Mesenchymal stem cell (in vitro differentiated cells and primary cell): ENCODE results near the gene ALK.

ENCODE experiments used
- DNase-seq: peaks from one replicate; pipeline ENCODE4 v3.0.0-alpha.2; 2013
- H2AFZ ChIP-seq: one replicate; pipeline ENCODE4 v1.6.1; 2013; ENCODE audit warnings: low read depth, mild to moderate bottlenecking, control low read depth, inconsistent platforms, low read length, moderate library complexity
- H2AK5ac ChIP-seq: 2 replicates; pipeline ENCODE4 v1.6.1; 2013; ENCODE audit warnings: low read length, moderate library complexity, mild to moderate bottlenecking, inconsistent platforms; ENCODE audit not compliant: severe bottlenecking
- H2BK120ac ChIP-seq: one replicate; pipeline ENCODE4 v1.6.1; 2013; ENCODE audit warnings: low read depth, mild to moderate bottlenecking, inconsistent platforms, low read length, moderate library complexity
- H2BK12ac ChIP-seq, 2 experiments: one replicate each; pipeline ENCODE4 v1.6.1; 2013; ENCODE audit warnings: inconsistent platforms in 2 of 2, low read length in 2 of 2, mild to moderate bottlenecking in 2 of 2, moderate library complexity in 2 of 2, control low read depth in 1 of 2
- H2BK15ac ChIP-seq: one replicate; pipeline ENCODE4 v1.6.1; 2013; ENCODE audit warnings: mild to moderate bottlenecking, low read depth, inconsistent platforms; ENCODE audit not compliant: poor library complexity, severe bottlenecking
- H2BK5ac ChIP-seq: 2 replicates; pipeline ENCODE4 v1.6.1; 2013; ENCODE audit warnings: low read depth, mild to moderate bottlenecking, low read length, control low read depth, inconsistent platforms; ENCODE audit not compliant: poor library complexity, severe bottlenecking
- H3K14ac ChIP-seq, 2 experiments: one replicate each; pipeline ENCODE4 v1.6.1; 2013; ENCODE audit warnings: inconsistent platforms in 2 of 2, low read length in 2 of 2, control low read depth in 1 of 2, mild to moderate bottlenecking in 1 of 2, moderate library complexity in 1 of 2
- H3K18ac ChIP-seq, 2 experiments: one replicate each; pipeline ENCODE4 v1.6.1; 2013; ENCODE audit warnings: inconsistent platforms in 2 of 2, low read length in 2 of 2, control low read depth in 1 of 2, low read depth in 1 of 2, mild to moderate bottlenecking in 1 of 2
- H3K23ac ChIP-seq, 2 experiments: one replicate each; pipeline ENCODE4 v1.6.1; 2013; ENCODE audit warnings: inconsistent platforms in 2 of 2, low read length in 2 of 2, mild to moderate bottlenecking in 2 of 2, moderate library complexity in 2 of 2, control low read depth in 1 of 2
- H3K27ac ChIP-seq: 2 replicates; pipeline ENCODE4 v1.5.1; 2013; ENCODE audit warnings: mild to moderate bottlenecking, moderate library complexity, low read length, control low read depth, inconsistent platforms; ENCODE audit not compliant: poor library complexity, severe bottlenecking
- H3K27me3 ChIP-seq, 2 experiments: 2 replicates each; pipeline versions ENCODE4 v1.6.1 to v1.7.0; 2013; ENCODE audit warnings: low read length in 2 of 2, mild to moderate bottlenecking in 2 of 2, moderate library complexity in 2 of 2, control low read depth in 1 of 2, inconsistent platforms in 1 of 2; ENCODE audit not compliant: control insufficient read depth in 1 of 2, insufficient read depth in 1 of 2
- H3K36me3 ChIP-seq, 2 experiments: 2 replicates each; pipeline versions ENCODE4 v1.6.1 to v1.7.0; 2013; ENCODE audit warnings: low read length in 2 of 2, control low read depth in 1 of 2, inconsistent platforms in 1 of 2, low read depth in 1 of 2, mild to moderate bottlenecking in 1 of 2; ENCODE audit not compliant: insufficient read depth in 2 of 2, control insufficient read depth in 1 of 2
- H3K4ac ChIP-seq, 2 experiments: one replicate each; pipeline ENCODE4 v1.6.1; 2013; ENCODE audit warnings: inconsistent platforms in 2 of 2, low read length in 2 of 2, mild to moderate bottlenecking in 2 of 2, moderate library complexity in 2 of 2, control low read depth in 1 of 2, low read depth in 1 of 2
- H3K4me1 ChIP-seq: 2 replicates; pipeline ENCODE4 v1.6.1; 2013; ENCODE audit warnings: low read depth, low read length, control low read depth; ENCODE audit not compliant: control insufficient read depth, insufficient read depth
- H3K4me2 ChIP-seq: 2 replicates; pipeline ENCODE4 v1.6.1; 2013; ENCODE audit warnings: low read length, mild to moderate bottlenecking, inconsistent platforms; ENCODE audit not compliant: poor library complexity, severe bottlenecking
- H3K4me3 ChIP-seq, 2 experiments: 2 replicates each; pipeline versions ENCODE4 v1.5.1 to v1.7.0; 2013; ENCODE audit warnings: low read length in 2 of 2, mild to moderate bottlenecking in 2 of 2, control low read depth in 1 of 2, low read depth in 1 of 2; ENCODE audit not compliant: insufficient read depth in 1 of 2
- H3K79me1 ChIP-seq: replicated peaks from 2 replicates; pipeline ENCODE4 v1.6.1; 2013; ENCODE audit warnings: mild to moderate bottlenecking, control low read depth, low read length, inconsistent platforms; ENCODE audit not compliant: poor library complexity, severe bottlenecking
- H3K9ac ChIP-seq: 2 replicates; pipeline ENCODE4 v1.7.0; 2013; ENCODE audit warnings: mild to moderate bottlenecking, low read length, moderate library complexity
- H3K9me3 ChIP-seq: 2 replicates; pipeline ENCODE4 v1.7.0; 2013; ENCODE audit warnings: mild to moderate bottlenecking, low read length; ENCODE audit not compliant: control insufficient read depth
- H4K8ac ChIP-seq: one replicate; pipeline ENCODE4 v1.6.1; 2013; ENCODE audit warnings: inconsistent platforms, mild to moderate bottlenecking, low read length, moderate library complexity
- H4K91ac ChIP-seq: one replicate; pipeline ENCODE4 v1.6.1; 2013; ENCODE audit warnings: mild to moderate bottlenecking, low read length, inconsistent platforms
- WGBS: methylation state at CpG from one replicate; pipeline ENCODE4 v1.1.7; 2013; ENCODE audit warnings: mixed read lengths; 5-methylcytosine and 5-hydroxymethylcytosine counted together

ALK gene

GRCh38 chr2:29601321-29601720 is 320.1 kb downstream of the ALK start:
- Histone ChIP-seq H3K4me1 (no peaks in the 10 kb centered on the region), H2BK120ac (no peak overlapping the region), H2AFZ (no peak overlapping the region), H4K8ac (no peak overlapping the region), H3K27ac (no peak overlapping the region), H3K4ac (no peak overlapping the region), H3K36me3 (no peaks in the 10 kb centered on the region), H3K79me1 (no peaks in the 10 kb centered on the region), H2AK5ac (no peak overlapping the region), H2BK12ac (no peak overlapping the region), H4K91ac (no peak overlapping the region), H2BK15ac (no peak overlapping the region), H3K14ac (no peak overlapping the region), H3K9ac (no peak overlapping the region), H3K9me3 (no peaks in the 10 kb centered on the region), H2BK5ac (no peak overlapping the region), H3K27me3 (no peaks in the 10 kb centered on the region), H3K23ac (no peak overlapping the region), H3K18ac (no peak overlapping the region), H3K4me2 (no peak overlapping the region), H3K4me3 (no peak overlapping the region)
- no peak for DNase-seq
- WGBS: 88% methylated on average over 5 of the region's 5 CpGs

GRCh38 chr2:29599946-29600345 is 321.4 kb downstream of the ALK start:
- no peak overlapping the region for H2AFZ ChIP-seq
- H2BK120ac ChIP-seq: no peak overlapping the region
- H3K4ac ChIP-seq: no peak overlapping the region
- H2BK5ac ChIP-seq: no peak overlapping the region
- H2BK12ac ChIP-seq: no peak overlapping the region
- H4K91ac ChIP-seq: no peak overlapping the region
- WGBS: 87% methylated on average over 4 of the region's 4 CpGs
- no peak overlapping the region for H3K4me3 ChIP-seq
- no peak for DNase-seq
- H3K9ac ChIP-seq: no peak overlapping the region
- no peaks in the 10 kb centered on the region for H3K4me1 ChIP-seq
- no peak overlapping the region for H3K4me2 ChIP-seq
- no peak overlapping the region for H3K18ac ChIP-seq
- H3K9me3 ChIP-seq: no peaks in the 10 kb centered on the region
- no peak overlapping the region for H4K8ac ChIP-seq
- H2BK15ac ChIP-seq: no peak overlapping the region
- no peak overlapping the region for H3K23ac ChIP-seq
- no peaks in the 10 kb centered on the region for H3K79me1 ChIP-seq
- no peak overlapping the region for H3K27ac ChIP-seq
- H3K27me3 ChIP-seq: no peaks in the 10 kb centered on the region
- H3K36me3 ChIP-seq: no peaks in the 10 kb centered on the region
- no peak overlapping the region for H3K14ac ChIP-seq
- no peak overlapping the region for H2AK5ac ChIP-seq

- Histone ChIP-seq H2AK5ac (no peak overlapping the region), H3K4me2 (no peak overlapping the region), H3K27me3 (no peaks in the 10 kb centered on the region), H3K9me3 (no peaks in the 10 kb centered on the region), H2BK120ac (no peak overlapping the region), H3K79me1 (no peaks in the 10 kb centered on the region), H3K23ac (no peak overlapping the region), H4K91ac (no peak overlapping the region), H3K18ac (no peak overlapping the region), H3K27ac (no peak overlapping the region), H2BK15ac (no peak overlapping the region), H4K8ac (no peak overlapping the region), H3K4me1 (no peaks in the 10 kb centered on the region), H2BK12ac (no peak overlapping the region), H3K9ac (no peak overlapping the region), H2BK5ac (no peak overlapping the region), H3K36me3 (no peaks in the 10 kb centered on the region), H2AFZ (no peak overlapping the region), H3K14ac (no peak overlapping the region), H3K4me3 (no peak overlapping the region), H3K4ac (no peak overlapping the region)
- 60% methylated on average over 1 of the region's 2 CpGs for WGBS
- no peak for DNase-seq
Observed at GRCh38 chr2:29598978-29599377, 322.4 kb downstream of the ALK start.

GRCh38 chr2:29597035-29597434 is 324.4 kb downstream of the ALK start:
- Histone ChIP-seq H2BK15ac (no peak overlapping the region), H3K4ac (no peak overlapping the region), H3K27me3 (no peaks in the 10 kb centered on the region), H3K14ac (no peak overlapping the region), H3K4me1 (no peaks in the 10 kb centered on the region), H2BK12ac (no peak overlapping the region), H3K9me3 (no peaks in the 10 kb centered on the region), H3K79me1 (no peaks in the 10 kb centered on the region), H3K4me3 (no peak overlapping the region), H3K4me2 (no peak overlapping the region), H3K27ac (no peak overlapping the region), H3K23ac (no peak overlapping the region), H4K91ac (no peak overlapping the region), H2BK120ac (no peak overlapping the region), H3K36me3 (no peaks in the 10 kb centered on the region), H2AFZ (no peak overlapping the region), H3K9ac (no peak overlapping the region), H2AK5ac (no peak overlapping the region), H4K8ac (no peak overlapping the region), H3K18ac (no peak overlapping the region), H2BK5ac (no peak overlapping the region)
- DNase-seq: no peak
- 78% methylated on average over 3 of the region's 5 CpGs for WGBS
